Stimulated activated CD8-positive, alpha-beta memory T cell treated with anti-CD3 and anti-CD28 coated beads, Interleukin-2, amount 100 ng/mL, for 1 hour (primary cell): ENCODE data around the gene HYAL3.
"Not testable (repeated sequence)": the region's sequence is repeated elsewhere in the genome, so short reads cannot be mapped to it uniquely, and the experiment has no call there.

Experiments used
- DNase-seq, 2 donors: peaks; one replicate each; pipeline ENCODE4 v3.0.0-alpha.2; 2020; ENCODE audit warnings: low read depth in 2 of 2

The HYAL3 gene

GRCh38 chr3:50258979-50259378, 40.2 kb downstream of the HYAL3 start:
- no peak for DNase-seq

- no peak for DNase-seq
These were observed 41.0 kb downstream of the HYAL3 start for GRCh38 chr3:50258029-50258680.

DNA sequence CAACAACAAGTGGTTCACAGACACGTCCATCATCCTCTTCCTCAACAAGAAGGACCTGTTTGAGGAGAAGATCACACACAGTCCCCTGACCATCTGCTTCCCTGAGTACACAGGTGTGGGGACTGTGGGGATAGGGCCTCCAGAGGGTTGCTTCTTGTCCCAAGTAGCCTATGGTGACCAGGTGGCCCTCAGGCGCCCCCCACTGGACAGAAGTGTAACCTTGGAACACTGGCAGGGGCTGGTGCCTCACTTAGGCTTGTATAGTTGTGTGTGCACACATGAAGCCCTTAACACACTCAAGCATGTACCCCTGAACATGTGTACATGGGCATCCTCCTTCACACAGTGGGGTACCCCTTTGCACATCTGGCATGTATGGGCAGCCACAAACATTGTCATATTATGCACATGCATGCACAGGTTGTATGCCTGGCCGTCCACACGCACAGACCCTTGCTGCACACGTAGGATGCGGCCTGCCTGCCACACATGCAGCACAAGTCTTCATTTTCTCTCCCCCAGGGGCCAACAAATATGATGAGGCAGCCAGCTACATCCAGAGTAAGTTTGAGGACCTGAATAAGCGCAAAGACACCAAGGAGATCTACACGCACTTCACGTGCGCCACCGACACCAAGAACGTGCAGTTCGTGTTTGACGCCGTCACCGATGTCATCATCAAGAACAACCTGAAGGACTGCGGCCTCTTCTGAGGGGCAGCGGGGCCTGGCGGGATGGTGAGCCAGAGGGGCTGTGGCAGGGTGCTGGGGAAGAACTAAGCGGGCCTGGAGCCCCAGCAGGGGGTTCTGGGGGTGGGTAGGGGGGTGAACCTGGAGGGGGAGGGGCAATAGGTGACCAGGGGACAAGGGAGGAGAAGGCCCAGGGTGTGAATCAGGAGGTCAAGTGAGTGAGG, 42.0 kb downstream of the HYAL3 start:
- no peak for DNase-seq

GRCh38 chr3:50255251-50255615, 44.0 kb downstream of the HYAL3 start:
- DNase-seq = no peak

GRCh38 chr3:50254577-50255250, 44.5 kb downstream of the HYAL3 start:
- DNase-seq = no peak

DNA sequence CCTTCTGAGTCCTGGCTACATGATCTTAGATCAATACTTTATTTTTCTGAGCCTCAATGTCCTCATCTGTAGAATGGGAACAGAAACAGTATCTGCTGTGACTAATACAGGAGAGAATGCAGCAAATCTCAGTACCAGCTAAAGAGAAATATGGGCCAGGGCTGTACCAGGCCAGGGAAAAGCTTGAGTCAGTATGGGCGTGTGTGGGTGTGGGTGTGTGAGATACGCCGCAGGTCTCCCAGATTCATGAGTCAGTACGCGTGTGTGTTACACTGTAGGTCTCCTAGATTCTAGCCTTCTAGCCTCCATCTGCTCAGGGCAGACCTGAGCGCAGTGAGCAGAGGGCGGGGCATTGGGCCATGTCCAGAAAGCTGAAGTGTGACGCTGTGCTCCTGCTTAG, 48.0 kb downstream of the HYAL3 start:
- no peak for DNase-seq

DNA sequence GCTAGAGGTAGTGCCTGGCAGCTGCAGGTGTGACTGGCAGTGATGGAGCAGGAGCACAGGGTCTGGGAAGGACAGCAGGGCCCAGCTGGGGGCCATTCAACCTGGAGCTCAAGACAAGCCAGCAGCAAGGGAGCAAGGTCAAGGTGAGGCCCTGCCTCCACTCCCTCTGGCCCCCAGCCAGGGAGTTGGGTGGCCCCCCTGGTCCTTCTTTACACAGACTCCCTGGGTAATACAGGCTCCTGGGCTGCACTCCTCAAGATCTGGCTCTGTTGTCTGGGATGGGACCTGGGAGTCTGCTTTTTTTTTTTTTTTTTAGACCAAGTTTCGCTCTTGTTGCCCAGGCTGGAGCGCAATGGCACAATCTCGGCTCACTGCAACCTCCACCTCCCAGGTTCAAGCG, 48.7 kb downstream of the HYAL3 start:
- no peak for DNase-seq

GRCh38 chr3:50249457-50249856, 49.7 kb downstream of the HYAL3 start:
- no peak for DNase-seq

GRCh38 chr3:50248387-50248786, 50.8 kb downstream of the HYAL3 start:
- DNase-seq = no peak

DNA sequence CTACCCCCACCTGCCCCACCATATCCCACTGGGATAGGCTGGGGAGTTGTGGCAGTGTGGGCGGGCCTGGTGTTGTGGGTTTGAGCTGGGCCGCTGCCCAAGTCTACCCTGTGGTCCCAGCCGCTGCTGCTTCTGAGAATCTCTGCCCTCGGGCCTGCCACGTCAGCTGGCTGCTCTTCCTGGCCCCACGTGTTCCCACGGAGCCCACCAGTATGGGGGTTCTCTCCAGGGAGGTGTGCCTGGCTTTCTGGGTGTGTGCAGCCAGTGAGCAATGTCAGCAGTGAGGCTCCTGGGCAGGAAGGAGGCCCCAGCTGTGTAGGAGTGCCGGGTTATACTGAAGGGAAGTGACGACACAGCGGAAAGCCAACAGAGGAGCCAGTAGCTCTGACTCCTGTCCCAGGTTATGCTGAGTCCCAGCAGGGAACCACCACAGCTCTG, 52.7 kb downstream of the HYAL3 start:
- DNase-seq = peak; percentile 52 to 67

DNA sequence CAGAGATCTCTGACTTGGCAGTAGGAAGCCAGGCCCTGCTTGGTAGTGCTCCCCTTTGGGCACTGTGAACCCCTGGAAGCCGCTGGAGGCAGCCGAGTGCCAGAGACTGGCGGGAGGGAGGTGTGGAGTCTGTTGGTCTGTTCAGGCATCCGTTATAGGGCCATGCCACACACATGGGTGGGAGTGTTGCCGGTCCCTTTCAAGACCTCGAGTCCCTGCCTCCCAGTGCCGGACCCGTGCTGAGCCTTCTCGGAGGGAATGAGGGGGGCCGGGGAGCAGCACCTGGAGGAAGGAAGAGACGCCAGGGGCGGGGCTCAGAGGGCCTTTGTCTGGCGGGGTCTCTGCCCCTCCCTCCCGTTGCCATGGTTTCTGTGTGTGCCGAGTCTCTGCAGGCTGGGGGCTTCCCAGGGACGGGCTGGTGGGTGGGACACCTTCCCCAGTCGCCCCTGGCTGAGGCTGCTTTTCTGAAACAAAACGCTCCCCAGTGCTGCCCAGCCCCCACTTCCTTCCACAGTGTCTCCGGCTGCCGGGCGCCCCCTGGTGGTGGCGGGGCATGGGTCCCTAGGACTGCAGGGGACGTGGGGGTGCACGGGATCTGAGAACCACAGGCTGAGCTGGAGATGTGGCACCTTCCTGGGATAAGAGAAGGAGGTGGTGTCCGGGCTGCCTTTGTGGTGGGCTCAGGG, 53.2 kb downstream of the HYAL3 start:
- DNase-seq = peak; percentile 91 to 93

DNA sequence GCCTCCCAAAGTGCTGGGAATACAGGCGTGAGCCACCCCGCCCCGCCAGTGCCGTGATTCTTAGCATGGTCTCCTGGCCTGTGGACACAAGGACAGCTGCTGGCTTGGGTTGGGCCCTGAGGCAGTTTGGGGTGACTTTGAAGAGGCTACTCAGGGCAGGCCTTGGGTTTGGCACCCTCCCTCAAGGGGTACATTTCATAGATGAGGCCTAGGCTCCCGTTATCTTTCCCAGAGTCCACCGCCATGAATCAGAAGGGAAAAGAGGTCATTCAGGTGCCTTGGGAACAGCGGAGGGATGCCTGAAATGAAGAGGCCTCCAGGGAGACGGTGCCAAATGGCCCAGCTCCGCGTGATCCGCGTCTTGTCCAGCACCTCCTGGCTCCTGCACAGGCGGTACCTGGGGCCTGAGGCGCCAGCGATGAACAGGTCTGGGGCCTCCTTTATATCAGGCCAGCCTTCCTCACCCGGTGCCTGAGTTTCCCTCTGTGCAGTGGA, 53.9 kb downstream of the HYAL3 start:
- DNase-seq = no peak

DNA sequence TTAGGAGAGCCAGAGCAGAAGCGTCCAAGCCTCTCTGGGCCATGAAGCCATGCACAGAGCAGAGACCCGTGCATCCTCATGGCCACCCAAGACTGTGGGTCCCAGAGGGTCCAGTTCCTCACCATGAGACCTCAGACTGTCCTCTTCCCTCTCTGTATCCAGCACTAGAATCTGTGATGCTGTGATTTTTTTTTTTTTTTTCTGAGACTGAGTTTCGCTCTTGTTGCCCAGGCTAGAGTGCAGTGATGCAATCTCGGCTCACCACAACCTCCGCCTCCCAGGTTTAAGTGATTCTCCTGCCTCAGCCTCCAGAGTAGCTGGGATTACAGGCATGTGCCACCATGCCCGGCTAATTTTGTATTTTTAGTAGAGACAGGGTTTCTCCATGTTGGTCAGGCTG, 54.4 kb downstream of the HYAL3 start:
- not testable (repeated sequence) for DNase-seq

GRCh38 chr3:50243543-50243895, 55.7 kb downstream of the HYAL3 start:
- DNase-seq = no peak

DNA sequence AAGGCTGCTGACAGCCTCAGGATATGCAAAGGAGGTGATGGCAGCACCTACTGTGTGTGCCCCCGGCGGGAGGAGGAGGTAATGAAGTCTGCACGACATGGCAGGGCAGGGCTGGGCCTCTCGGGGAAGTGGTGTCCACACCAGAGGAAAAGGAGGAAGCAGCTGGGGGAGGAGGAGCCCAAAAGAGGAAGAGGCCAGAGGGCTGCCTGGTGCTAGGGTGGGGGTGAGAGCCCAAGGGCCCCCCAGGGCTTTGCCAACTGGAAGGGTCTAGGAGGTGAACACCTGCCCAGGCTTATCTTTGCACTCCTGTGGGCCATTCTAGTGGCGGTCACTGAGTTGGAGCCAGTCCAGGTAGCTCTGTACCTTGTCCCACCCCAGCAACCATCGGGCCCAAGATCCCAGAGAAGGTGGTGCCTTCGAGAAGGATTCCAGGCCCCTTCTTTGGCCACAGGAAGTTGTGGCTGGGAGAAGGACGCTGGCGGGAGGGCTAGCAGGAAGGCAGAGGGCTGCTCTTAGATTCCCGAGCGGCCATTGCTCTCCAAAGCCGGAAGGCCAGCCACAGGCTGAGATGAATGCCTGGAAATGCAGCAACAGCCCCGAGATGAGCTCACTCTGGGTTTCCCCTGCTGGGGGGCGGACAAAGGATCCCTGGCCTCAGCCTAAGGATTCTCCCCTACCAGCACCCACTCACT, 56.2 kb downstream of the HYAL3 start:
- no peak for DNase-seq
